Urothelium cell line (cell line): ENCODE measurements around the gene TXNDC2.
A peak's percentile ranks its signal among the peaks of the same experiment; 100 is the strongest.
"Not testable (repeated sequence)": the region's sequence is repeated elsewhere in the genome, so short reads cannot be mapped to it uniquely, and the experiment has no call there.

Source experiments
- DNase-seq: peaks from one replicate; pipeline ENCODE4 v3.0.0; 2011; ENCODE audit warnings: low spot score, mixed read lengths
- FAIRE-seq: peaks from 2 replicates; lab custom pipeline; 2011; peaks lifted over from hg19 to GRCh38; lab: Jason Lieb, UNC

TXNDC2 gene

DNA sequence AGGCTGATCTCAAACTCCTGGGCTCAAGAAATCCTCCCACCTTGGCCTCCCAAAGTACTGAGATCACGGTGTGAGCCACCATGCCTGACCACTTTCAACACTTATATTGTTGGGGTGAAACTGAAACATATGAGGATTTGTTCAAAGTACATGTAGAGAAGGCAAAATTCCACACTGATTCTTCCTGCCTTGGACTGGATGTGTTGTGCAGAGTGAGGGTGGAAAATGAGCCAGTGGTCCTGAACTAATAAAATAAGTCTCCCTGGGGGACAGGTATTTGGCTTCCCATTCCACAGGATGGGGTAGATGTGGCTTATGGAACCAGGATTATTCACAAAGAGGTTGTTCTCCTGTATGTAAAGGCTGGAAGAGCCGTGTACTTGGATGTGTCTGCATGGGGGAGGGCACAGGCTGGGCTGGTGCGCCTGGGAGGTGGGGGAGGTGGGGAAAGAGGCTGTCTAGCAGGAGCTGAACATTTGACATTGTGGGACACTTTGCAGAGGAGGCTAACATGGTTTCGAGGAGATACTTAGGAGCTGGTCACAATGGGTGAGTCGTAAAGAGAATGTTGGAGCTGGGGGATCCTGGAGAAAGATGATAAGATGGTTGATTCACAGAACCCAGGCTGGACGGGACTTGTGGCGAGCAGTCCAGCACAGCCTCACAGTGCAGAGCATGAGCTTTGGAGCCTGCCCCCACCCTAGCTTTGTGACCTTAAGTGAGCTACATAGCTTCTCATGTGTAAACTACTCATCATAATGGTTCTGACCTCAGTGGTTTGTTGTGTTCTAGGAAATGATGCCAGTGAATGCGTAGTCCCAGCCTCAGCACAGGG lies at the start of gene TXNDC2:
Gene TXNDC2, plus strand, starts transcription at position 804 of the 835 bp plus-strand sequence. CDS start 708 bp downstream, outside the sequence.
- FAIRE-seq (no peak), DNase-seq (no peak)

- DNase-seq (no peak), FAIRE-seq (peak; percentile 75)
Measured at GRCh38 chr18:9838144-9838877, 47.5 kb upstream of the TXNDC2 start.

- DNase-seq (no peak), FAIRE-seq (no peak)
Measured at GRCh38 chr18:9839211-9839610, 46.6 kb upstream of the TXNDC2 start.

DNA sequence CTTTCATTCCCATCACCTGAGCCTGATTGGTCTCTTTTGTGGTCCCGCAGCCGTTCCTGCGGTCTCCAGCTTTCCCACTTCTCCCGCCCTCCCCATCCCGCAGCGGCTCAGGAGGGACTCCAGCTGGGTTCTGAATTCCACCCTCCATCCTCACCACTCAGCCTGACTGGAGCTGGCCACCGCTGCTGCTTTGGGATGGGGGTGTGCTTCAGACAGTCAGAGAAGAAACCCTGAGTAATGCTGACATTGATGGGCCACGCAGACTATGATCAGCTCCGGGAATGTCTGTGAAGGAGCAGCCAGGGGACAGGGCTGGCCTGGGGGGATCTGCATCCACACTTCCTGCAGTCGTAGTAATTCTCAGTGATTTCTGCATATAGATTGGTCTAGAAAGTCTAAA lies 45.9 kb upstream of the TXNDC2 start:
- DNase-seq (no peak), FAIRE-seq (peak; percentile 5)

GRCh38 chr18:9841752-9842151 lies 44.0 kb upstream of the TXNDC2 start:
- DNase-seq (no peak), FAIRE-seq (no peak)

- DNase-seq, result no peak
- no peak for FAIRE-seq
Measured at GRCh38 chr18:9842448-9842847, 43.3 kb upstream of the TXNDC2 start.

DNA sequence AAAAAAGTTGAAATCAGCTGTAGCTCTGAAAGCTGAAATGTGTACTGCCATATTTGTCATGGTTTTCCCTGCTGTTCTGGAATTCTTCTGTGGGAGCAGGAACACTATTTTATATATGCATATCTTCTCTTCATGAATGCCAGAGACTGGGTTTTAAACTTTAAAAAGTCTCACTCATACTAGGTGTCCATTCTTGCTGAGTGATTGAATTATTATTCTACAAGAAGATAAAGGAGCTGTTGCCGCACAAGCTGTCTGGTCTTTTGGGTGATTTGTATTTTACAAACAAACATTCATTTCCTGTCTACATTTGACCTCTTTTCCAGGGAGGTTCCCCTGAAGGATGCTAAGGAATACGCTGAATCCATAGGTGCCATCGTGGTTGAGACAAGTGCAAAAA lies 40.5 kb upstream of the TXNDC2 start:
- FAIRE-seq (no peak), DNase-seq (no peak)

GRCh38 chr18:9846162-9846925 lies 39.4 kb upstream of the TXNDC2 start:
- FAIRE-seq, result no peak

DNA sequence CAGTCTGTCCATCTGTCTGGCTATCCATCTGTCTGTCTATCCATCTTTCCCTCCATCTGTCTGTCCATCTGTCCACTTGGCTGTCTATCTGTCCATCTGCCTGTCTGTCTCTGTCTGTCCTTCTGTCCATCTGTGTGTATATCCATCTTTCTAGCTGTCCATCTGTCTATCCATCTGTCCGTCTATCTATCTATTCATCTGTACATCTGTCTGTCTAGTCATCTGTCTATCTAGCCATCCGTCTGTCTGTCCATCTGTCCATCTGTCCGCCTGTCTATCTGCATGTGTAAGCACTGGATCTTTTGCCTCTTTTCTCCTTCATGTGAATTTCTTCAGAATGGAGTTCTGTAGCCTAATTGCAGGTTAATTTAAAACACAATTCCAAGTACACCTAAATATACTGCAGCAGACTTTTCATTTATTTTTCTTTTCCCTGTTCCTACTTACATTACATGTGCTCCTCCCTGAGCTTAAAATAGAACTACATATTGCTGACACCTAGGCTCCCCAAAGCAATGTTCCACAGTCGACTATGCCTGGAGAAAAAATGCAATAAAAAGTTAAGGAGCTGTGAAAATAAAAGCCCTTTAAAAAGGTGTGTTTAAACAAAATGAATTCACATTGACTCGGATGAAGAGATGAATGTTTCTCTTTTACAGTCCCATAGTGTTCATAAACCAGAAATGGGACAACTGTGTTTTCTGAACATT lies 37.4 kb upstream of the TXNDC2 start:
- DNase-seq (no peak), FAIRE-seq (no peak)

More at GRCh38 chr18:9846162-9846925, 39.4 kb upstream of the TXNDC2 start:
- DNase-seq, result no peak

GRCh38 chr18:9849407-9850283 lies 36.1 kb upstream of the TXNDC2 start:
- FAIRE-seq, result no peak
- no peak for DNase-seq

DNA sequence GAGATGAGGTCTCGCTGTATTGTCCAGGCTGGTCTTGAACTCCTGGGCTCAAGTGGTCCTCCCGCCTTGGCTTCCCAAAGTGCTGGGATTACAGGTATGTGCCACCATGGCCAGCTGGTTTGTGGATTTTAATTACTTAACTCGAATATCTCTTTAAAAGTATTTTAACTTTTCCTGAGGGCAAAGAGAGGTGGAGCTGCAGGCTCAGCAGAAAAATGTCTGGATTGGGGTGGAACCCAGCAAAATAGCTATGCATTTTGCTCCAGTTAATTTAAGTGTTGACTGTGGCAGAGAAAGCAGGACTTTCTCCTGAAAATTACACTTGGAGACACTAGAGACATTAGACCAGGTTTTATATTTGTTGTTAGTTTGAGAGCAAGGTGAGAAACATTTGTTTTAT lies 35.5 kb upstream of the TXNDC2 start:
- DNase-seq, result no peak
- no peak for FAIRE-seq

DNA sequence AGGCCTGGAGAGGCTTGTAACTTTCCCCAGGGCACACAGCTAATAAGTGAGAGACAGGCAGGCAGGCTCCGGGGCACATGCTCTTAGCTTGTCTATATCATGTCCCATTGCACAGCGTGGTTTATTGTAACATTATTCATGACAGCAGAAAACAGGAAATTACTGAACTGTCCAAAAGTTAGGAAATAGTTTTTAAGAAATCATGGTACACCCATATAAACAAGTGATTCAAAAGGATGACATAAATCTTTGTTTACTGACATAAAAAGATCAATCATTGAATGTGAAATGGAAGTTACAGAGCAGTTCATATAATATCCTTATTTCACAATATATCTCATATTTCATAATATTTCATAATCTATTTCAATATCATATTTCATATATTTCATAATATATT lies 34.3 kb upstream of the TXNDC2 start:
- FAIRE-seq (no peak), DNase-seq (no peak)

- FAIRE-seq (no peak), DNase-seq (no peak)
Measured at GRCh38 chr18:9852266-9853081, 33.3 kb upstream of the TXNDC2 start.

GRCh38 chr18:9854801-9855676 lies 30.7 kb upstream of the TXNDC2 start:
- DNase-seq, result no peak

DNA sequence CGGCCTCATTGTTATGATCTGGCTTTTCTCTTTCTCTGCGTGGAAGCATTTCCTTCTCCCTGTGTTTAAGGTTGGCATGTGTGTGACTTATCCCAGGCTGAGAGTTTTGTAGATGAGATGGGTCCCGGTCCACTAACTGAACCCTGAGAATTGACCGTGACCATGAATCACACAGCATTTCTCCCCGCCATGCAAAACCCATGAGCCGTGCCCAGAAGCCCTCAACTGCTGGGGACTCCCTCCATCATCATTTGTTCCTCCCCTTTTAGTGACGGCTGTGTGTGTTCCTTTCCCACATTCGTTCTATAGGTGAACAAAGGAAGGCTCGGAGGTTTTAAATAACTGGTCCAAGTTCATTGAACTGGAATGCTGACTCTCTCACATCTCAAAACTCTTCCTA lies 30.1 kb upstream of the TXNDC2 start:
- DNase-seq, result no peak
- no peak for FAIRE-seq

More at GRCh38 chr18:9854801-9855676, 30.7 kb upstream of the TXNDC2 start:
- no peak for FAIRE-seq

DNA sequence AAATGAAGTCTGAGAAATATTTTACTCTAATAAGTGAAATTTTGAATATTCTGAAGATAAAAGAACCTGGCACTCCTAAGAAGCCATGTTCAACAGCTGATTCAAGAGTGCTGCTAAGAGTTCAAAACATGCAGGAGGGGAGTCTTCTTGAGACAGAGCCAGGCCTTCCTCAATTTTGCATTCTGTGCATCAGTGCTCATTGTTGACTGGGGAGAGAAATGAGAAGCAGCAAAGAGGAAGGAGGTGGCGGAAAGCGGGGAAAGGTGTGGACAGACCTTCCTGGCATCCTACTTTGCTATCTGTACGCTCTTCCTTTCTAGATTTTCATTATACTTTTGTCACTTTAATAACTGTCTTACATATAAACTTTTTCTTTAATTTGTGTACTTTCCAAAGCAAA lies 29.7 kb upstream of the TXNDC2 start:
- no peak for FAIRE-seq
- DNase-seq, result no peak

DNA sequence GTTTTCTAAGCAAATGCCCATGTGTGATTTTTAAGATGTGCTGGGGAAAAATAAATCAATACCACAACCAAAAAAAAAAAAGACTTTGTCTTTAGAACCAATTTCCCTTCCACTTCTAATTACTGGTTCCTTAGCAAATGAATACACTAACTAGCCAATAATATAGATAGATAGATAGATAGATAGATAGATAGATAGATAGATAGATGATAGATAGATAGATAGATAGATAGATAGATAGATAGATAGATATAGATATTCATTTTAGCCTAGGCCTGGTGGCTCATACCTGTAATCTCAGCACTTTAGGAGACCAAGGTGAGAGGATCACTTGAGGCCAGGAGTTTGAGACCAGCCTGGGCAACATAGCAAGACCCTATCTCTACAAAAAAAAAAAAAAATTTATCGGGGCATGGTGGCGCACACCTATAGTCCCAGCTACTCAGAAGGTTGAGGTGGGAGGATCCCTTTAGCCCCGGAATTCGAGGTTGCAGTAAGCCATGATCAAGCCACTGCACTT lies 28.2 kb upstream of the TXNDC2 start:
- FAIRE-seq, DNase-seq: not testable (repeated sequence)

- DNase-seq, result no peak
- no peak for FAIRE-seq
Measured at GRCh38 chr18:9858642-9859041, 27.1 kb upstream of the TXNDC2 start.
